ENCODE measurements around the gene GREM1. TPM values are rescaled to one million over a fixed set of nuclear protein-coding genes. Genes with fewer than 3 reads are reported as not detected.

GREM1 gene
- total and polyA plus RNA-seq, 4 donors = 0.50 to 6.0 (median 1.5) TPM

DNA sequence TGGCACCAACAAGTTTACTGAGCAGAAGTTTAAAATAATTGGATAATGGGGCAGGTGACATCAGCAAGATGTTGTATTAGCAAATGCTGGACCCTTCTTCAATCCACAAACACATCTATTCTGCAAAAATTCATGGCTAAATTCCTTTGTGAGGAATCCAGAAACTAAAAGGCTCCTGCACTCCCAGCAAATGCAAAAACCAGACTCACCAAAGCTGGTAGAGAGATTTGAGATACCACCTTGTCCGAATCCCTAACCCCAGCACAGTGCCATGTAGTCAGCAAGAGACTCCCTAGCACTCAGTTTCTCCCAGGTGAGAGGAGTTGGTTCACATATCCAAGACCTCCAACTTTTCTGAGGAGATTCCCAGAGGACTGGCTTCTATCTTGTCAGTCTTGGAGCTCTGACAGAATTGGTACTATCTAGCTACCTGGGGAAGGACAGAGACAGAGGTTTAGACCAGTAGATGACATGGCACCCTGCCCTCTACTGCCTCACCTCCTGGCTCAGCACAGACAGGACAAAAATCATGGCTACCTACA is 21.8 kb downstream of the GREM1 start:
- peaks cover 2% of the 10 kb centered on the region for H3K9me3 ChIP-seq (ENCODE audit: control insufficient read depth, insufficient read depth, low read length)
- H3K36me3 ChIP-seq (ENCODE audit: control insufficient read depth, insufficient read depth, low read length) = no peaks in the 10 kb centered on the region
- DNase-seq (ENCODE audit: low read depth in 4 of 6, low spot score in 6 of 6) = no peak
- WGBS (ENCODE audit: insufficient coverage) = no CpG with 5 or more reads among the region's 1 CpG
- no peaks in the 10 kb centered on the region for H3K4me1 ChIP-seq (ENCODE audit: control insufficient read depth, insufficient read depth, low read length)
- no peak overlapping the region for H3K27ac ChIP-seq (ENCODE audit: low read depth, low read length)
- H3K27me3 ChIP-seq (ENCODE audit: control insufficient read depth, insufficient read depth, low read length) = no peaks in the 10 kb centered on the region
- H3K4me3 ChIP-seq (ENCODE audit: low read depth, low read length) = no peak overlapping the region

- 62% methylated on average over 4 of the region's 5 CpGs for WGBS (ENCODE audit: insufficient coverage)
- H3K36me3 ChIP-seq (ENCODE audit: control insufficient read depth, insufficient read depth, low read length) = no peaks in the 10 kb centered on the region
Measured at GRCh38 chr15:32743411-32744140, 25.8 kb downstream of the GREM1 start.

GRCh38 chr15:32746116-32746857 is 28.5 kb downstream of the GREM1 start:
- Histone ChIP-seq H3K4me3 (ENCODE audit: low read depth, low read length) (no peak overlapping the region), H3K36me3 (ENCODE audit: control insufficient read depth, insufficient read depth, low read length) (no peaks in the 10 kb centered on the region), H3K27ac (ENCODE audit: low read depth, low read length) (no peak overlapping the region), H3K4me1 (ENCODE audit: control insufficient read depth, insufficient read depth, low read length) (no peaks in the 10 kb centered on the region), H3K9me3 (ENCODE audit: control insufficient read depth, insufficient read depth, low read length) (no peaks in the 10 kb centered on the region), H3K27me3 (ENCODE audit: control insufficient read depth, insufficient read depth, low read length) (no peaks in the 10 kb centered on the region)
- 100% methylated on average over 1 of the region's 4 CpGs for WGBS (ENCODE audit: insufficient coverage)
- DNase-seq (ENCODE audit: low read depth in 4 of 6, low spot score in 6 of 6) = no peak

More at GRCh38 chr15:32743411-32744140, 25.8 kb downstream of the GREM1 start:
- Histone ChIP-seq H3K4me3 (ENCODE audit: low read depth, low read length) (no peak overlapping the region), H3K9me3 (ENCODE audit: control insufficient read depth, insufficient read depth, low read length) (peaks cover 2% of the 10 kb centered on the region), H3K27ac (ENCODE audit: low read depth, low read length) (no peak overlapping the region), H3K27me3 (ENCODE audit: control insufficient read depth, insufficient read depth, low read length) (no peaks in the 10 kb centered on the region), H3K4me1 (ENCODE audit: control insufficient read depth, insufficient read depth, low read length) (no peaks in the 10 kb centered on the region)
- no peak for DNase-seq (ENCODE audit: low read depth in 4 of 6, low spot score in 6 of 6)

DNA sequence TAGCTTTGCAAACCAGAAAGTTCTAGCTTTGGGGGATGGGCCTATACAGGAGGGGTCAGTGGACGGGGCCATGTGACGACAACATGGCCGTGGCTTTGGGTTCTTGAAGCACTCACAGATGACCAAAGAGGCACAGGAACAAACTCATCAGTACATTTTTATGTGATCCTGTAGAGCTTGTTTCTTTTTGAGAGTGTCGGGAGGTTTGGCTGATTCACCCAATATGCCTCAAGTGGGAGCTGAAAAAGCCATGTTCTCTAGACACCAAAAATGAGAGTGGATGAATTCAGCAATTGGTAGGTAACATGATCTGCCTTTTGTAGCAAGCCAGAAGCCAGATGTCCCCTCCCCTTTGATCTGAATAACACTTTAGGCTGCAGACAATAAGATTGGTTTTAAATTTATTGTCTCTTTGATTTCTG is 30.1 kb downstream of the GREM1 start:
- no peaks in the 10 kb centered on the region for H3K36me3 ChIP-seq (ENCODE audit: control insufficient read depth, insufficient read depth, low read length)
- DNase-seq (ENCODE audit: low read depth in 4 of 6, low spot score in 6 of 6) = no peak
- H3K27me3 ChIP-seq (ENCODE audit: control insufficient read depth, insufficient read depth, low read length) = no peaks in the 10 kb centered on the region
- no peak overlapping the region for H3K4me3 ChIP-seq (ENCODE audit: low read depth, low read length)
- no peaks in the 10 kb centered on the region for H3K9me3 ChIP-seq (ENCODE audit: control insufficient read depth, insufficient read depth, low read length)
- H3K4me1 ChIP-seq (ENCODE audit: control insufficient read depth, insufficient read depth, low read length) = no peaks in the 10 kb centered on the region
- WGBS (ENCODE audit: insufficient coverage) = 86% methylated on average over 3 of the region's 4 CpGs
- no peak overlapping the region for H3K27ac ChIP-seq (ENCODE audit: low read depth, low read length)

DNA sequence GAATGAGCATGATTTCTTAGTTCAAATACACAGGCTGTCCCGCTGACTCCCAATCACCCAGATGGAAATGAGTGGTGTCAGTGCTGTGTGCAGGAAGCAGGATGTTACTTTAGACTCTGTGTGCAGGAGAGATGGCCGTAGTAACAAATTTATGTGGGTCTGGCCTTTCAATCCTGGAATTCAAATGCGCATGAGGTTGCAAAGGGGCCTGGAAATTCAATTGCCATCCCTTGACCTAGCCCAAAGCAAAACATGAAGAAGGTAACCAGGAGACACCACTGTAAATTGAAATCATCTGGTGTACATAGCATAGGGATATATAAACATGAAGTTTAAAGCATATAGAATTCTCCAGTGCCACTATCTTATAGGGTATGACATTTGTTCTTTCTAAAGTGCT is 33.2 kb downstream of the GREM1 start:
- H3K4me3 ChIP-seq (ENCODE audit: low read depth, low read length) = no peak overlapping the region
- no peaks in the 10 kb centered on the region for H3K9me3 ChIP-seq (ENCODE audit: control insufficient read depth, insufficient read depth, low read length)
- no peaks in the 10 kb centered on the region for H3K36me3 ChIP-seq (ENCODE audit: control insufficient read depth, insufficient read depth, low read length)
- H3K27ac ChIP-seq (ENCODE audit: low read depth, low read length) = no peak overlapping the region
- WGBS (ENCODE audit: insufficient coverage) = 70% methylated on average over 2 of the region's 3 CpGs
- no peak for DNase-seq (ENCODE audit: low read depth in 4 of 6, low spot score in 6 of 6)
- no peaks in the 10 kb centered on the region for H3K27me3 ChIP-seq (ENCODE audit: control insufficient read depth, insufficient read depth, low read length)
- H3K4me1 ChIP-seq (ENCODE audit: control insufficient read depth, insufficient read depth, low read length) = no peaks in the 10 kb centered on the region

DNA sequence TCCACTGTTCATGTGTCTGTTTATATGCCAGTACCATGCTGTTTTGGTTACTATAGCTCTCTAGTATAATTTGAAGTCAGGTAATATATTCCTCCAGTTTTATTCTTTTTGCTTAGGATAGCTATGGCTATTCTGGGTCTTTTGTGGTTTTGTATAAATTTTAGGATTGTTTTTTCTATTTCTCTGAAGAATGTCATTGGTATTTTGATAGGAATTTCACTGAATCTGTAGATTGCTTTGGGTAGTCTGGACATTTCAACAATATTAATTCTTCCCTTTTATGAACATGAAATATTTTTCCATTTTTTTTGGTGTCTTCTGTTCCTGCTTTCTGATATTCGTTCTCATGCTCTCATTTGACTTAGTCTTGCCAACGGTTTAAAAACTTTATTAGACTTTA is 39.6 kb downstream of the GREM1 start:
- Histone ChIP-seq H3K9me3 (ENCODE audit: control insufficient read depth, insufficient read depth, low read length) (no peaks in the 10 kb centered on the region), H3K27me3 (ENCODE audit: control insufficient read depth, insufficient read depth, low read length) (no peaks in the 10 kb centered on the region), H3K4me3 (ENCODE audit: low read depth, low read length) (no peak overlapping the region), H3K36me3 (ENCODE audit: control insufficient read depth, insufficient read depth, low read length) (no peaks in the 10 kb centered on the region), H3K4me1 (ENCODE audit: control insufficient read depth, insufficient read depth, low read length) (no peaks in the 10 kb centered on the region), H3K27ac (ENCODE audit: low read depth, low read length) (no peak overlapping the region)
- WGBS (ENCODE audit: insufficient coverage) = no CpG with 5 or more reads among the region's 2 CpGs
- DNase-seq (ENCODE audit: low read depth in 4 of 6, low spot score in 6 of 6) = no peak

GRCh38 chr15:32763295-32763694 is 45.5 kb downstream of the GREM1 start:
- Histone ChIP-seq H3K27ac (ENCODE audit: low read depth, low read length) (no peak overlapping the region), H3K27me3 (ENCODE audit: control insufficient read depth, insufficient read depth, low read length) (no peaks in the 10 kb centered on the region), H3K4me1 (ENCODE audit: control insufficient read depth, insufficient read depth, low read length) (no peaks in the 10 kb centered on the region), H3K9me3 (ENCODE audit: control insufficient read depth, insufficient read depth, low read length) (no peaks in the 10 kb centered on the region), H3K36me3 (ENCODE audit: control insufficient read depth, insufficient read depth, low read length) (no peaks in the 10 kb centered on the region), H3K4me3 (ENCODE audit: low read depth, low read length) (no peak overlapping the region)
- no peak for DNase-seq (ENCODE audit: low read depth in 4 of 6, low spot score in 6 of 6)
- WGBS (ENCODE audit: insufficient coverage) = no CpG with 5 or more reads among the region's 1 CpG

DNA sequence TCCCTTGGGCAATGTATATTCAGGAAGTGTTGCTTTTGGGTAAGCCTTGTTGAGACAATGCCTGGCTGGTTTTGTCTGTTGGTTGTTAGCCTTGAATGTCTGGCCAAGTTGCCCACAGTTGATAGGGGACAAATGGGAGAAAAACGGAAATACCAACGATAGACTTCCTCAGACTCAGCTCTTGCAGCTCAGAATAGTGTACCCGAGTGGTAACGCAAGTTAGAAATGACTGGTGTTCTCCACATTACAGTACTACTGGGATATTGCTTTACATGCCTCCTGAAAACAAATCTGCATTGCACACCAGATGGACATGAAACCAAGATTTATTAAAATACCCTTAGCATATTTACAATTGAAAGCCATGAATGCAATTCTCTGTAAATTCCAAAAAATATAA is 47.4 kb downstream of the GREM1 start:
- Histone ChIP-seq H3K9me3 (ENCODE audit: control insufficient read depth, insufficient read depth, low read length) (no peaks in the 10 kb centered on the region), H3K36me3 (ENCODE audit: control insufficient read depth, insufficient read depth, low read length) (no peaks in the 10 kb centered on the region)

GRCh38 chr15:32766101-32766500 is 48.3 kb downstream of the GREM1 start:
- DNase-seq (ENCODE audit: low read depth in 4 of 6, low spot score in 6 of 6) = no peak
- H3K4me1 ChIP-seq (ENCODE audit: control insufficient read depth, insufficient read depth, low read length) = no peaks in the 10 kb centered on the region
- H3K9me3 ChIP-seq (ENCODE audit: control insufficient read depth, insufficient read depth, low read length) = no peaks in the 10 kb centered on the region
- H3K4me3 ChIP-seq (ENCODE audit: low read depth, low read length) = no peak overlapping the region
- 40% methylated on average over 1 of the region's 3 CpGs for WGBS (ENCODE audit: insufficient coverage)
- H3K27ac ChIP-seq (ENCODE audit: low read depth, low read length) = no peak overlapping the region
- H3K27me3 ChIP-seq (ENCODE audit: control insufficient read depth, insufficient read depth, low read length) = no peaks in the 10 kb centered on the region
- no peaks in the 10 kb centered on the region for H3K36me3 ChIP-seq (ENCODE audit: control insufficient read depth, insufficient read depth, low read length)

More for the DNA sequence above, 47.4 kb downstream of the GREM1 start:
- Histone ChIP-seq H3K27ac (ENCODE audit: low read depth, low read length) (no peak overlapping the region), H3K27me3 (ENCODE audit: control insufficient read depth, insufficient read depth, low read length) (no peaks in the 10 kb centered on the region), H3K4me1 (ENCODE audit: control insufficient read depth, insufficient read depth, low read length) (no peaks in the 10 kb centered on the region), H3K4me3 (ENCODE audit: low read depth, low read length) (no peak overlapping the region)
- no peak for DNase-seq (ENCODE audit: low read depth in 4 of 6, low spot score in 6 of 6)
- WGBS (ENCODE audit: insufficient coverage) = 67% methylated on average over 3 of the region's 4 CpGs

Measured in spinal cord (tissue), 10 donors.